ENCODE data around the gene PADI2. TPM values are rescaled to one million over a fixed set of nuclear protein-coding genes. Genes with fewer than 3 reads are reported as not detected.

PADI2 gene
- polyA plus RNA-seq, 5 donors, result 6.4 to 16.3 (median 10.7) TPM

DNA sequence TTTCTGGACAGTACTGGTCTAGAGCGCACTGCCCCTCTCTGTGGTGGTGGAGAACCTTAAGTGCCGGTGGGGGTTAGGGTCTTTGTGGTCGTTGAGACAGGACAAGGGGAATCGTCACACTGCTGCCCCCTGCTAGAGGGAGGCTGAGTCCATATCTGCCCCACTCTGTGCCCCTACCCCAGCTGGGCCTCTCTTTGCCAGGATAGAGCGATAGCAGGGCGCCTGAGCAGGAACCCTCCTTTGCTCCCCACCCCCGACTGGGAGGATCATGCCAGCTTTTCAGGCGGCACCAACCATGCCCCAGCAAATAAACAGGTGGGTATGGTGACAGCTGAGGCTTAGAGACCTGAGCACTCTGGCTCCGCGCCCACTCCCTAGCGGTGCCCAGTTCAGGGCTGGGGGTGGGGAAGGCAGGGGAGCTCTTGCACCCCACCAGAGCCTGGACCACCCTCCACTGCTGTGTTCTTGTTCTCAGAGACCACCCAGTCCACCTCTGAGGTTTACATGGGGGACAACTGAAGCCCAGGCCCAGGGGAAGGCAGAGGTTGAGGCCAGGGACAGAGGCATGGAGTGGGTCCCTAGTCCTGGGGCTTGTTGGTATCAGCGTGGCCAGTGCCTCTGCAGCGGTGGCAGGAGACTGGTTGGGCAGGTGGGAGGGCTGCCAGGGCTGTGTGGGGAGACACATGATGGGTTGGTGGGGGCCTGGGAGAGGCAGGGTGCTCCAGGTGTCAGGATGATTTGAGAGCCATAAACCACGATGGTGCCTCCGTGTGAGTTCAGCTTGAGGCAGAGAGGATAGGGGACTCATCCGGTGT lies 1.6 kb downstream of the PADI2 start:
- no peak for DNase-seq

- DNase-seq, result no peak
Measured at GRCh38 chr1:17116643-17117042, 2.6 kb downstream of the PADI2 start.

DNA sequence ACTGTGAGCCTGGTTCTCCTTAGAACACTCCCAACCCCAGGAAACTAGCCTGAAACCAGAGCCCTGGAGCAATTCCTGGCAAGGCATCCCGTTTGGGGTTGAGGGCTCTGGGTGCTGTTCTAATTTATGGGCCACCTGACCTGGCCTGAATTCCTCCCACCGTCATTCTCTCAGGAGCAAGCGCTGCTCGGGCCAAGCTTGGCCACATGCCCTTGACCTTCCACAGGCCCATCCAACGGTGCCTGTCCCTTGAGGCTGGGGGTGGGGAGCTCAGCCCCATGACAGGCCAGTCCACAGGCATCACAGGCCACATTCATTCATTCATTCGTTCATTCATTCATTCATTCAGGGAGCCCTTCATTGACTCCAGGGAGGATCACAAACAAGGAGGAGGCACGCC lies 5.3 kb downstream of the PADI2 start:
- DNase-seq, result no peak

- no peak for DNase-seq
Measured at GRCh38 chr1:17112496-17113236, 6.6 kb downstream of the PADI2 start.

DNA sequence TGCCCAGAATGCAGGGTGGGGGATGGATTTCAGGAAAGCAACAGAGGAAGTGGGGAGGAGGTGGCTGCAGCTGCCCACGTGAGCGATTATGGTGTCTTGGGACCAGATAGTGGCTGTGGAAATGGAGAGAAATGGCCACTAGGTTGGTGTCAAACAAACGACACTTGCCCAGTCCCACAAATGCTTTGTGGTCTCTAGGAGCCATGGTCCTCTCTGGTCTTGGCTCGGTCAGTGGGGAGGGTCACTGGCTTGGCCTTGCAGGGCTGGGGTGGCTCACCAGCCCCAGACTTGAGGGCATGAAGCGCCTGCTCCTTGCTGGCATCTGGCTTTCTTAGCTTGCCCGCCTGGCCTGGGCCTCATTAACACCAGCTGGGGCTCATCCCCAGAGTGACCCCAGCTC lies 7.2 kb downstream of the PADI2 start:
- no peak for DNase-seq

- DNase-seq, result no peak
Measured at GRCh38 chr1:17110555-17110926, 8.7 kb downstream of the PADI2 start.

- peak in 1 of 2 donors; percentile 25 for DNase-seq
Measured at GRCh38 chr1:17109892-17110554, 9.2 kb downstream of the PADI2 start.

GRCh38 chr1:17108786-17109185 lies 10.5 kb downstream of the PADI2 start:
- no peak for DNase-seq

- DNase-seq, result no peak
Measured at GRCh38 chr1:17108360-17108759, 10.9 kb downstream of the PADI2 start.

DNA sequence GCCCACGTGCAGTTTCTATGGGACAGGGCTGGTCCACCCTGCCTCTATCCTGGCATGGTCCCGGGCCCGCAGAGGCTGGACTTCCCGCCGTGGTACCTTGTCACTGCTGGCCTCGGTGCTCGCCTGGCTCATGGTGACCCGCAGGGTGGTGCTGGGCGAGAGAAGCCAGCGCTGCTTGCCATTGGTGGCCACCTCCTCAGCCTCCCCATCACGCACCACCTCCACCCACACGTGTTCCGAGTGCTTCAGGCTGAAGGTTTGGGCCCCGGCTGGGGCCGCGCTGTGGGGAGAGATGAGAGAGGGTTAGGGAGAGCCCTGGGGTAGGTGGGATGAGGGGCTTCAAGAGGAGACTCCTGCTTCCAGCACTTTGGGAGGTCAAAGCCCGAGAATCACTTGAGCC lies 14.5 kb downstream of the PADI2 start:
- no peak for DNase-seq

DNA sequence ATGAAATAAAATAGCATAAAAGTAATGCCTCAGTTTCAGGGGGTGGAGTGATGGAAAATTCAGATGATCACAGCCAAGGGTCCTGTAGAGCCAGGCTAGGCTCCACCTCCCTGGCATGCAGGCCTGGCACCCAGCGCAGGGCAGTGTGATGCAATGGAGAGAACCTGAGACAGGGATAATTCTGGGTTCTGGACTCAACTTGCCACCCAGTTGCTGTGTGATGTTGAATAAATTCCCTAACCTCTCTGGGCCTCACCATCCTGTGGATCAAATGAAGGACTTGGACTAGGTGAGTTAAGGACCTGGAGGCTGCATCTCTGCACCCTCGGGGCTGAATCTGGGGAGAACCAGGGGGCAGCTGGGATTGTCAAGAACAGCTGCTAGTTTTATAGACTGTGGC lies 17.0 kb downstream of the PADI2 start:
- no peak for DNase-seq

- DNase-seq, result no peak
Measured at GRCh38 chr1:17101261-17101660, 18.0 kb downstream of the PADI2 start.

DNA sequence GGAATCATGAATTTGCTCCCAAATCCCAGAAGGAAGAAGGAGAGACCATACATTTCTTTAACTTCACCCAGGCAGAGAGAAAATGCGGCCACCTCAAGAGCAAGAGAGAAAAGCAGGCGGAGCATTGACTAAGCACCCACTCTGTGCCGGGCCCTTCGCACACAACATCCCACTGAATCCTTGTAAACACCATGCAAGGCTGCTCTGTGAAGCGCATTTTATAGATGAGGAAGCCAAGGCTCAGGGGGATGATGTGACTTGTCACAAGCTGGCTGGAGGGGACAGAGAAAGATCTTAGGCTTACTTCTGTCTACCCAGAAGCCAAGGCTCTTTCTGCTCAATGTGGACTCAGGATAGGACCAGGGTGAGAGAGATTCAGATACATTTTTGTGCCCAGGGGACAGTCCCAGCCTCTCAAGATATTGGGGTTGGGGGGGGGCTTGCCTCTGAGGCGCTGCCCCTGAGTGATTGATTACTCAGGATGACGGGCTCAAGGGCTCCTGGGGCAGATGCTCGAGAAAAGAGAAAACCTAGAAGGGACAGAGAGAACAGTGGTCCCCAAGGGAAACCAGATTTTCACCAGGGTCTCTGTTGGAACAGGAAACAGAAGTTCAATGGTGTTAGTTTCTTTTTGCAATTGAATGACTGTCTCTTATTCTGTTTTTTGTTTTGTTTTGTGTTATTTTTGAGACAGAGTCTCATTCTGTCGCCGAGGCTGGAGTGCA lies 19.5 kb downstream of the PADI2 start:
- no peak for DNase-seq

DNA sequence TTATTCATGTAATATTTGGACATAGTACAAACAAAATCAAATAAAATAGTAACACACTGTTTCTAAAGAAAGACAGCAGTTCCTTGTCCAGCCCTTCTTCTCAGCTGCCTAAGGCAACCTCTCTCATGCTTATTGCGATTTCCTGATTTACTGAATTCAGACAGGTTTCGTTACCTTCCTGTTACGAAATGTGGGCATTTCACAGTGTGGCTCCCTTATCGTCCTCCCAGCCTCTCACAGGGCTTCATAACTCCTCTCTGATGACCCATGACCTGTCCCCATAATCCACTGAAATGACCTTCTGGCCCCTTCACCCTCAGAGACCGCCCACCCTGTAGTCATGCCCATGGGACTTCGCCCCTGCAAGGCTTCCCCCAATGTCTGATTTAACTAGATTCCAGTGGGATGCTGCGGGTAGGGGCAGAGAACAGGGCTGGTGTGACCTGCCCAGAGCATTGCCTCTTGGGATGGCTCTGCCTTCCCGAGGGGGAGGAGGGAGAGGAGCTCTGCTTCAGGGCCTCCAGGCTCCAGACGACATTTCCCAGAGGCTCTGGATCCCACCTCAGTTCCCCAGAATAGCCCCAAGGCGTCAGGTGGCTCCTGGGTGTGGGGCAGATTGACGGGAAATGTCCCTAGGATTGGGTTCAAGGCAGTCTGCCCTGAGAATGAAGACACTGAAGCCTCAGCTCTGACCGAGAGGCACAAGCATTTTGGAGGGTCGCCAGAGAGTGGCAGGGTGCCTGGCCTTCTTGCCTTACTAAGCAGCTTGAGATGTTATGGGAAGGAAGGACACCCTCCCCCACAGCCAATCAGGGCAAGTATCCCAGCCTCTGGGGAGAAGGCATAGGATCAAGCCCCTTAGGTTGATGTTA lies 20.6 kb downstream of the PADI2 start:
- no peak for DNase-seq

- DNase-seq, result no peak
Measured at GRCh38 chr1:17097787-17098186, 21.5 kb downstream of the PADI2 start.

GRCh38 chr1:17097147-17097546 lies 22.1 kb downstream of the PADI2 start:
- no peak for DNase-seq

- no peak for DNase-seq
Measured at GRCh38 chr1:17096584-17096983, 22.7 kb downstream of the PADI2 start.

DNA sequence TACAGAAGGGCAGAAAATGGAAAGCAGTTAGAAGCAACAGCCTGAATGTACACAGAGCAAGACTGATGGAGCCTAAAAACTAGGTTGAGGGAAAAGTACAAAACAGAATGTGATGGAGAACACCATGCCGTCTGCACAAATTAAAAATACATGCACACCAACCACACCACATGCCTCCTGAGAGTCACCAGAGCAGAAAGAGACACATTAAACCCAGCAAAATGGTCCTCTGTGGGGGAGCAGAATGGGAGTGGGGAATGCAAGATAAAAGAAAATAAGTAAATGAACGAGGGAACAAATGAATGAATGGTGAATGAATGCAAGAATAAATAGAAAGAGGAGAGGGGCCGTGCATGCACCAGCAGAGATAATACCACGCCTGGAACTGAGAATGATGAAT lies 24.1 kb downstream of the PADI2 start:
- no peak for DNase-seq

DNA sequence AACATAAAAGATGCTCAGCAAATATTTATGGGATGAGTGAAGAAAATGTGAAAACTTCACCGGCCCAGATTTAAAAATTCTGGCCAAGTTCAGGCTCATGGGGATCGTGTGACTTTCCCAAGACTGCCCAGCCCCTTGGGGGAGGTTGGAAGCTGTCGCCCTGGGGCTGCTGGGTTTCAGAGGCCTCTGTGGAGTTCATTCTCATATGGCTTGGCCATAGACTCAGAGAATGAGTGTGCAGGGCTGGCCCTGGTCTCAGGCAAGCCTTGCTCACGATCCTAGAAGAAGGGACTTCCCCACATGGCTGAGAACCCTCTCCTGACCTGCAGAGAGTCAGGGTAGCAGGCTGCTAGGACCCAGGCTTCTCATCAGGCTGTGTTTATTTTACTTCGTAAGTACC lies 24.6 kb downstream of the PADI2 start:
- no peak for DNase-seq

DNA sequence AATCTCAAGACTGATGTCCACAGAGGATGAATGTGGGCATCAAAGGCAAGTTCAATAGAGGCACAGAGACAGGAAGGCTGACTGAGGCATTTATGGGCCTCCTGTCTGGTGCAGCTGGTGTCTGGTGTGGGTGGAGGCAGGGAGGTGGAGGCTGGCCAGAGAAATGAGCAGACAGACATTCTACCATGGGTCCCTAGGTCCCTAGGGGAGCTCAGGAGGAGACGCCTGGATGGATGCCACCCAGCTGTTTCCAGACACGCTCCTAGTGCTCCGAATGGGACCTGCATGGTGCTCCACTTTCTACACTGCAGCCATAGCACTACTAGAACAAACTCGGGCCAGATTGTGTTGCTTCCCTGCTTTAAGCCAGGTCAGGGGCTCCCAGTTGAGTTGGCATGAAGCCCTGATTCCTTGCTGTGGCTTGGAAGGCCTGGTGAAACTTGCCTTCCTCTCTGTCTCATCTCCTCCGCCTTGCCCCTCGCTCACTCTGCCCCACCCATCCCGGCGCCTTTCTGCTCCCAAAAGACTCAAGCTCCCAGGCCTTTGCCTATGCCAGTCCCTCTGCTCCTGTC lies 25.3 kb downstream of the PADI2 start:
- DNase-seq, result no peak

DNA sequence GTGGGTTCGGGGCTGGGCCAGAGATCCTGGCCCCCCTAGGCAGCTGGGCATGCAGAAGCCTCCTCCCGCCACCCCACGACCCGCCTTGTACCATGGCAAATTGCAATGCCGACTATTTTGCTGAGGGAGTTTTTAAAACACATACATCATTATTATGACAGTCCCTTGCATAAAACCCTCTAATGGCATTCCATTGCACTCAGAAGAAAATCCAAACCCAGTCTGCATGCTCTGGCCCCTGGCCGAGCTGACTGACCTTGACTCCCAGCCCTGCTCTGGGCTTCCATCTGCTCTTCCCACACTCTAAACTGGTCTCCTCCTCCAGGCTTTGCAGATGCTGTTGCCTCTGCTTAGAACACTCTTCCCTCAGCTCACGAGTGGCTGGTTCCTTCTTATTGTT lies 28.0 kb downstream of the PADI2 start:
- DNase-seq, result no peak

Data from right lung (tissue), 5 donors.